Measurements from ENCODE around the gene ACKR2. TPM values are rescaled to one million over a fixed set of nuclear protein-coding genes. Genes with fewer than 3 reads are reported as not detected.
A peak's percentile ranks its signal among the peaks of the same experiment; 100 is the strongest.

ACKR2 gene
- total RNA-seq, 1 experiment from 2014 or later: 0.28 TPM

GRCh38 chr3:42773409-42773751 lies 35.9 kb upstream of the ACKR2 start (continued):
- no peak for TF ChIP-seq ZNF532 (CRISPR knock-in tag; IDR thresholded peaks at IDR 0.05; ENCODE audit: borderline replicate concordance)

- TF ChIP-seq ETV6 (CRISPR knock-in tag; IDR thresholded peaks at IDR 0.05): no peak
- no peak for TF ChIP-seq GTF2I (CRISPR knock-in tag; conservative IDR thresholded peaks at IDR 0.05)
- TF ChIP-seq FOXP1 (CRISPR knock-in tag; IDR thresholded peaks at IDR 0.05; ENCODE audit: borderline replicate concordance): no peak
- CTCF ChIA-PET: interaction anchor here (0.6 to 4.5 kb wide), 6 partner anchors 15 to 414 kb away, joined by 3 to 17 read pairs (median 4); no protein-coding TSS in a partner anchor
- ATAC-seq (no peak), DNase-seq (ENCODE audit: low spot score) (no peak)
- no peaks in the 10 kb centered on the region for H3K27me3 Mint-ChIP-seq (ENCODE audit: low read depth)
- H3K4me1 Mint-ChIP-seq: peaks cover 6% of the 10 kb centered on the region; the same call in 1 of the 2 replicates
- POLR2A ChIA-PET: interaction anchor here (0.6 kb wide), 1 partner anchor 34 kb away, joined by 8 read pairs; no protein-coding TSS in a partner anchor
- H3K27ac Mint-ChIP-seq: 0 out of 2 replicates have a peak overlapping the region, but pooled peaks have one; percentile 13
- no peaks in the 10 kb centered on the region for H3K9me3 Mint-ChIP-seq
- H3K4me3 Mint-ChIP-seq: no peak overlapping the region
- H3K36me3 Mint-ChIP-seq: peaks cover 7% of the 10 kb centered on the region
These were observed 30.6 kb upstream of the ACKR2 start for GRCh38 chr3:42778644-42779043.

GRCh38 chr3:42780398-42780797 lies 28.8 kb upstream of the ACKR2 start:
- peaks cover 14% of the 10 kb centered on the region for H3K36me3 Mint-ChIP-seq
- no peak overlapping the region for H3K4me3 Mint-ChIP-seq
- ATAC-seq (no peak), DNase-seq (ENCODE audit: low spot score) (no peak)
- ChIA-PET CTCF (interaction anchor here (0.8 to 4.5 kb wide), 7 partner anchors 28 to 128 kb away, joined by 3 to 17 read pairs (median 3); no protein-coding TSS in a partner anchor), POLR2A (no interaction called here)
- H3K27ac Mint-ChIP-seq: no peak overlapping the region
- H3K4me1 Mint-ChIP-seq: peaks cover 6% of the 10 kb centered on the region; the same call in 1 of the 2 replicates
- no peaks in the 10 kb centered on the region for H3K9me3 Mint-ChIP-seq
- H3K27me3 Mint-ChIP-seq (ENCODE audit: low read depth): no peaks in the 10 kb centered on the region
- no peak for TF ChIP-seq E2F1 (CRISPR knock-in tag; IDR thresholded peaks at IDR 0.05)
- TF ChIP-seq ZNF138 (CRISPR knock-in tag; conservative IDR thresholded peaks at IDR 0.05): no peak
- TF ChIP-seq ZNF416 (CRISPR knock-in tag; IDR thresholded peaks at IDR 0.05): no peak
- TF ChIP-seq GTF2I (CRISPR knock-in tag; conservative IDR thresholded peaks at IDR 0.05): no peak
- TF ChIP-seq ZNF317 (CRISPR knock-in tag; IDR thresholded peaks at IDR 0.05; ENCODE audit: borderline replicate concordance, low read depth): no peak
- TF ChIP-seq ATF3 (CRISPR knock-in tag; conservative IDR thresholded peaks at IDR 0.05): no peak
- no peak for TF ChIP-seq FOXK1 (CRISPR knock-in tag; IDR thresholded peaks at IDR 0.05)
- no peak for TF ChIP-seq ATF1 (CRISPR knock-in tag; IDR thresholded peaks at IDR 0.05)
- TF ChIP-seq ZNF281 (CRISPR knock-in tag; IDR thresholded peaks at IDR 0.05): no peak
- TF ChIP-seq NR2C2 (CRISPR knock-in tag; IDR thresholded peaks at IDR 0.05): no peak
